A549 (cell line): Measurements from ENCODE around the gene SLC17A9. TPM values are rescaled to one million over a fixed set of nuclear protein-coding genes. Genes with fewer than 3 reads are reported as not detected.
"Not testable (repeated sequence)": the region's sequence is repeated elsewhere in the genome, so short reads cannot be mapped to it uniquely, and the experiment has no call there.

ENCODE experiments used
- ATAC-seq, 2 experiments: fragments of 200-7000 bp in 1 of 2; fragments of >200 bp in 1 of 2; cut with Nextera tagmentation in 1 of 2; cut with Tn5 transposase in 1 of 2; 3 replicates each; pipeline versions ENCODE4 v1.8.0 to v1.9.1; 2018 to 2020; ENCODE audit warnings: mild to moderate bottlenecking in 1 of 2, moderate library complexity in 1 of 2
- CTCF ChIA-PET: fragments of 300-600 bp; sonication (Branson Sonifier 250); formaldehyde crosslinking; extraction: SDS; loops from one replicate; lab custom pipeline; 2021; ENCODE audit warnings: antibody characterized with exemption, inconsistent platforms; lab: Yijun Ruan, JAX
- POLR2A ChIA-PET: fragments of 350-600 bp; formaldehyde crosslinking; extraction: SDS; loops from one replicate; lab custom pipeline; 2021; ENCODE audit warnings: antibody characterized with exemption, inconsistent platforms; lab: Yijun Ruan, JAX
- DNase-seq, 2 experiments: peaks; one replicate each; pipeline versions ENCODE4 v3.0.0 to v3.0.0-alpha.2; 2011 to 2016; ENCODE audit warnings: low read depth in 1 of 2, low spot score in 1 of 2
- FAIRE-seq: peaks from 2 replicates; lab custom pipeline; 2011; peaks lifted over from hg19 to GRCh38; lab: Jason Lieb, UNC
- H3K27ac ChIP-seq, 2 experiments: fragments of >200 bp; sonication (Bioruptor Twin); formaldehyde crosslinking; 3 replicates each; pipeline ENCODE4 v1.5.1; 2016 to 2017
- H3K4me1 ChIP-seq: fragments of >200 bp; sonication (Bioruptor Twin); formaldehyde crosslinking; 3 replicates; pipeline ENCODE4 v1.6.1; 2016
- H3K4me2 ChIP-seq: fragments of >200 bp; sonication (Bioruptor Twin); formaldehyde crosslinking; 3 replicates; pipeline ENCODE4 v1.6.1; 2016
- H3K4me3 ChIP-seq: fragments of >200 bp; sonication (Bioruptor Twin); formaldehyde crosslinking; 3 replicates; pipeline ENCODE4 v1.5.1; 2016
- H3K9me3 ChIP-seq: fragments of >200 bp; sonication (Bioruptor Twin); formaldehyde crosslinking; 3 replicates; pipeline ENCODE4 v1.6.1; 2016
- BHLHE40 ChIP-seq: IDR thresholded peaks from 2 replicates; pipeline ENCODE4 v1.6.1; 2012; ENCODE audit warnings: low read depth, low read length, inconsistent platforms
- CEBPB ChIP-seq, 2 experiments: fragments of >200 bp in 1 of 2; sonication (Bioruptor Twin) in 1 of 2; formaldehyde crosslinking in 1 of 2; IDR thresholded peaks; 2 replicates each; pipeline ENCODE4 v1.6.1; 2012 to 2016
- CHD4 ChIP-seq: fragments of 200-600 bp; sonication (generic); IDR thresholded peaks from 2 replicates; pipeline ENCODE4 v1.6.1; 2016; ENCODE audit warnings: antibody characterized with exemption, mild to moderate bottlenecking, borderline replicate concordance
- FOSL2 ChIP-seq, 2 experiments: fragments of 450-650 bp in 1 of 2; fragments of >200 bp in 1 of 2; sonication (Bioruptor Twin) in 1 of 2; formaldehyde crosslinking; IDR thresholded peaks; 2 replicates each; pipeline versions ENCODE4 v1.5.0 to v1.6.1; 2016 to 2020; ENCODE audit warnings: mild to moderate bottlenecking in 1 of 2, moderate library complexity in 1 of 2
- HOXB13 ChIP-seq: fragments of 250-450 bp; sonication (Bioruptor Pico); IDR thresholded peaks from 2 replicates; pipeline ENCODE4 v1.5.0; 2020; ENCODE audit warnings: low read depth, mild to moderate bottlenecking, moderate library complexity
- KDM1A ChIP-seq: fragments of 200-600 bp; sonication (generic); IDR thresholded peaks from 2 replicates; pipeline ENCODE4 v1.6.1; 2016; ENCODE audit warnings: low read depth, mild to moderate bottlenecking
- KDM5A ChIP-seq: fragments of 200-600 bp; sonication (generic); IDR thresholded peaks from 2 replicates; pipeline ENCODE4 v1.6.1; 2016; ENCODE audit warnings: antibody characterized with exemption, mild to moderate bottlenecking
- MAFK ChIP-seq: fragments of 450-650 bp; IDR thresholded peaks from 2 replicates; pipeline ENCODE4 v1.6.1; 2014; ENCODE audit not compliant: partially characterized antibody
- PBX3 ChIP-seq: IDR thresholded peaks from 2 replicates; pipeline ENCODE4 v1.6.1; 2012
- POLR2AphosphoS2 ChIP-seq: conservative IDR thresholded peaks from 2 replicates; pipeline ENCODE4 v1.6.1; 2012; ENCODE audit warnings: low read length, improper control_type of control experiment, inconsistent platforms
- RFX5 ChIP-seq: fragments of 450-650 bp; IDR thresholded peaks from 2 replicates; pipeline ENCODE4 v1.7.1; 2014; ENCODE audit warnings: antibody characterized with exemption, mild to moderate bottlenecking, moderate library complexity
- SREBF2 ChIP-seq: fragments of 450-650 bp; IDR thresholded peaks from 2 replicates; pipeline ENCODE4 v1.6.1; 2014; ENCODE audit warnings: mild to moderate bottlenecking, moderate library complexity
- ZC3H11A ChIP-seq: fragments of 450-650 bp; IDR thresholded peaks from 2 replicates; pipeline ENCODE4 v1.6.1; 2014; ENCODE audit warnings: antibody characterized with exemption, mild to moderate bottlenecking
- ZFP36 ChIP-seq: fragments of 450-650 bp; IDR thresholded peaks from 2 replicates; pipeline ENCODE4 v1.6.1; 2014; ENCODE audit warnings: borderline replicate concordance; ENCODE audit not compliant: partially characterized antibody
- ZSCAN20 ChIP-seq: fragments of 250-450 bp; sonication (Bioruptor Pico); IDR thresholded peaks from 2 replicates; pipeline ENCODE4 v1.8.0; 2022; ENCODE audit warnings: mild to moderate bottlenecking, moderate library complexity
- WGBS: methylation state at CpG from one replicate; pipeline ENCODE4 v1.1.6; 2017; ENCODE audit errors: missing lambda C conversion rate; 5-methylcytosine and 5-hydroxymethylcytosine counted together
- polyA plus RNA-seq, 4 experiments: library from polyadenylated mRNA; depleted of rRNA in 3 of 4; stranded (reverse); fragments of >200 nt; fragmentation: RNase III in 1 of 4; extraction: RNeasy Plus Mini Kit Qiagen cat#74134 plus additional on column Dnase treatment in 1 of 4; gene quantifications; 2 replicates in 3 of 4; 3 replicates in 1 of 4; pipeline ENCODE4 v1.2.3, GENCODE V29; 2011 to 2017

The SLC17A9 gene
- polyA plus RNA-seq, 2 of the 4 experiments (the other 2 are of a cell fraction), result 0.05 TPM; not detected in 1

GRCh38 chr20:62920039-62920645 lies 32.4 kb upstream of the SLC17A9 start:
- peaks cover 79% of the 10 kb centered on the region for H3K4me1 ChIP-seq
- CTCF ChIA-PET, result interaction anchor here (0.9 to 22.6 kb wide), 6 partner anchors 15 to 53 kb away, joined by 3 to 368 read pairs (median 4); no protein-coding TSS in a partner anchor
- no peak for TF ChIP-seq CEBPB (IDR thresholded peaks at IDR 0.05)
- TF ChIP-seq ZFP36, result no peak
- no peak for TF ChIP-seq PBX3
- no peak for TF ChIP-seq CHD4
- no peak for TF ChIP-seq ZSCAN20 (CRISPR knock-in tag)
- TF ChIP-seq BHLHE40, result no peak
- TF ChIP-seq SREBF2, result no peak
- TF ChIP-seq, all 56 proteins: peak for 0
- Histone ChIP-seq H3K27ac (no peak overlapping the region), H3K4me2 (no peak overlapping the region), H3K4me3 (no peak overlapping the region), H3K9me3 (no peaks in the 10 kb centered on the region)
- ATAC-seq, result no peak
- no peak for DNase-seq
- WGBS, result 78% methylated on average over 10 of the region's 10 CpGs
- FAIRE-seq, result no peak
- POLR2A ChIA-PET, result interaction anchor here (0.5 kb wide), 1 partner anchor 170 kb away, joined by 8 read pairs; no protein-coding TSS in a partner anchor

GRCh38 chr20:62921119-62921687 lies 31.3 kb upstream of the SLC17A9 start:
- Histone ChIP-seq H3K4me3 (no peak overlapping the region), H3K4me1 (peaks cover 69% of the 10 kb centered on the region), H3K9me3 (no peaks in the 10 kb centered on the region), H3K4me2 (peak overlapping the region; percentile 23; the same call in 2 of the 3 replicates), H3K27ac (no peak overlapping the region)
- TF ChIP-seq KDM5A (no peak), FOSL2 (IDR thresholded peaks at IDR 0.05) (no peak), FOSL2 (CRISPR knock-in tag; IDR thresholded peaks at IDR 0.05) (no peak), RFX5 (0 out of 2 replicates have a peak, but pooled peaks have one; percentile 57), HOXB13 (CRISPR knock-in tag) (no peak), MAFK (peak; percentile 96), CEBPB (IDR thresholded peaks at IDR 0.05) (no peak)
- WGBS, result 44% methylated on average over 8 of the region's 8 CpGs
- DNase-seq (peak; percentile 77 to 82), ATAC-seq (peak; percentile 72 to 83), FAIRE-seq (no peak)
- CTCF ChIA-PET, result interaction anchor here (0.6 to 22.6 kb wide), 12 partner anchors 13 to 66 kb away, joined by 3 to 368 read pairs (median 4); no protein-coding TSS in a partner anchor
- POLR2A ChIA-PET, result no interaction called here

- ATAC-seq (no peak), DNase-seq (no peak), FAIRE-seq (no peak)
- Histone ChIP-seq H3K9me3 (no peaks in the 10 kb centered on the region), H3K27ac (peak overlapping the region in 1 of 2 experiments; percentile 71; a peak in 1 of 6 replicates), H3K4me3 (no peak overlapping the region), H3K4me1 (peaks cover 61% of the 10 kb centered on the region), H3K4me2 (peak overlapping the region; percentile 93; the same call in 2 of the 3 replicates)
- ChIA-PET POLR2A (no interaction called here), CTCF (interaction anchor here (1.1 to 22.6 kb wide), 6 partner anchors 13 to 50 kb away, joined by 3 to 368 read pairs (median 3); no protein-coding TSS in a partner anchor)
- WGBS, result 85% methylated on average over 12 of the region's 14 CpGs
- TF ChIP-seq POLR2AphosphoS2 (no peak), FOSL2 (IDR thresholded peaks at IDR 0.05) (no peak), FOSL2 (CRISPR knock-in tag; IDR thresholded peaks at IDR 0.05) (no peak), KDM1A (peak; percentile 46; the same call in 1 of the 2 replicates), ZC3H11A (no peak)
Measured at GRCh38 chr20:62922451-62922921, 30.0 kb upstream of the SLC17A9 start.

- WGBS, result 43% methylated on average over 17 of the region's 17 CpGs
- not testable (repeated sequence) for H3K4me3 ChIP-seq; TF ChIP-seq FOSL2 (IDR thresholded peaks at IDR 0.05)
- peaks cover 54% of the 10 kb centered on the region for H3K4me1 ChIP-seq
- DNase-seq, result peak; percentile 43 to 72
- peak; percentile 83 for TF ChIP-seq FOSL2 (CRISPR knock-in tag; IDR thresholded peaks at IDR 0.05)
- TF ChIP-seq, all 56 proteins: peak for 1; not testable (repeated sequence) for 55
- not testable (repeated sequence) for ATAC-seq, FAIRE-seq, H3K9me3 ChIP-seq
- H3K27ac ChIP-seq, result peak overlapping the region; percentile 10 to 71; a peak in 3 of 6 replicates
- H3K4me2 ChIP-seq, result peak overlapping the region; percentile 93
- ChIA-PET CTCF (interaction anchor here (2.0 to 22.6 kb wide), 2 partner anchors 14 to 18 kb away, joined by 5 to 368 read pairs; no protein-coding TSS in a partner anchor), POLR2A (interaction anchor here (1.3 kb wide), 1 partner anchor 61 kb away, joined by 3 read pairs; the partner anchor contains the start of gene TCFL5)
Measured at GRCh38 chr20:62923059-62923668, 29.3 kb upstream of the SLC17A9 start.
